Activated CD4-positive, alpha-beta T cell treated with anti-CD3 and anti-CD28 coated beads, Interleukin-2, amount 50 U/mL, for 16 hours (primary cell): Measurements from ENCODE around the gene TTLL7.

ENCODE experiments used
- DNase-seq: peaks from one replicate; pipeline ENCODE4 v3.0.0-alpha.2; 2020

TTLL7 gene

DNA sequence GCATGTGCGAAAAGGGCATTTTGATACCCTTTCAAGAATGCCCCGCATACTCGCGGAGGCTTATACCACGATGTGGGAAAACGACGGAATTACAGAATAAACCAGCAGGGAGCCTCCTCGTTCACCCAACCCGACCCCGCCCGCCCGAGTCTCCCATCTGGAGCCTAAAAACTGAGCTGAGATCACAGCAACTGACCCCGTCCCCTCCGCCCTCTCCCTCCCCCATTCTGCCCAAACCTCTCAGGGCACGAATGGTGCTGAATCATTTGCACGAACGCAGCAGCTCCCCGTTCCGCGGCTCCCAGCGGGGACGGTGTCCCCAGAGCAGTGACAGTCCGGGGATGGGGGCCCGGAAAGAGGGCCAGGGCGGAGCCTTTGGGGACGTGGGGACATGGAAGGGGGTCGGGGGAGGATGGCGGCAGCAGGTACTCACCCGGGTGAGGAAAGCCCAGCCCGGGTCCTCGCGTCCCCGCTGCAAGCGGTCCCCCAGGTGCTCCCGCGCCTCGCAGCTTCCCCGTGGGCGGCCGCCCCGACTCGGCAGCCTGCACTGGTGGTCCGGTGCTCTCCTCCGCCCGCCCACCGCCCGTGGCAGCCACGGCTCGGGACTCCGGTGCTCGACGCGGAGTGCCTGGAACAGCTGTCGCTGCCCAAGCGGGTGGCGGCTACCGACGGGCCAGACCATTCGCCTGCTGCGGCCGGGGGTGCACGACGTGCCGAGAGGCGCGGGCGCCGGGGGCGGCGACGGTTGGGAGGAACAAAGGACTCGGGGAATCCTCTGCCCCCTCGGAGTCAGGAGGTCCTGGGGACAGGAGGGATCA, at the start of gene TTLL7:
TTLL7 (minus strand) TSS at position 635 of the 818 bp plus-strand sequence. CDS start 46,921 bp downstream, outside the sequence.
- DNase-seq = peak; percentile 63

- DNase-seq = no peak
These were observed 43.5 kb upstream of the TTLL7 start for GRCh38 chr1:84042461-84042860.

DNA sequence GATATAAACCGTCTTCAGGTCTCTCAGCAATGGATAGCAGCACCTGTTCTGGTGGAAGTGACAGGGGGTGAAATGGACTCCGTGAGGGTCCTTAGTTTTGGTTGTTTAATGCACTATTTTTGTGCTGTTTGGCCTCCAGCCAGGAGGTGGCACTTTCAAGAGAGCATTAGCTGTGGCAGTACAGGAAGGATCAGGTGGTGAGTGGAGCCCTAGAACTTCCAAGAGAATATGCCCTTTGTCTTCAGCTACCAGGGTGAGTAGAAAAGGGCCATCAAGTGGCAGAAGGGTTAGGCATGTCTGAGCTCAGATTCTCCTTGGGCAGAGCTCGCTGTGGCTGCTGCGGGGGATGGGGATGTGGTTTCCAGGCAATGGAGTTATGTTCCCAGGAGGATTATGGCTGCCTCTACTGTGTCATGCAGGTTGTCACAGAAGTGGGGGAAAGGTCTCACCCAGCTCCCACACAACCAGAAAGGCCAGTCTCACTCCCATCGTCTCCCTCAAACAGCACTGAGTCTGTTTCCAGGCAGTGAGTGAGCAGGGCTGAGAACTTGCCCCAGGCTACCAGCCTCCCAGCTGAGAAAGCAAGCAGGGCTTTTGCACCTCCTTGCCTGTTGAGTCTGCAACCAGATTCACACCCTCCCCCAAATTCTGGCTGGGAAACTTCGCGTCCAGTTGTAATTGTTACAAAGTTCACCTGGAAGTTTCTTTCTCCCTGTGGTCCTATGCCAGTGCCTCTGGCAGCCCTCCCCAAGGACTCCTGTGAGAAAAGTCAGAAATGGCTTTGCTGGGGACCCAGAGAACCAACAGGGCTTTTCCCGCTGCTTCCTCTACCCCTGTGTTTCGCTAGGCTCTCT, 39.1 kb upstream of the TTLL7 start:
- no peak for DNase-seq

GRCh38 chr1:84031802-84032327, 32.9 kb upstream of the TTLL7 start:
- DNase-seq = no peak

DNA sequence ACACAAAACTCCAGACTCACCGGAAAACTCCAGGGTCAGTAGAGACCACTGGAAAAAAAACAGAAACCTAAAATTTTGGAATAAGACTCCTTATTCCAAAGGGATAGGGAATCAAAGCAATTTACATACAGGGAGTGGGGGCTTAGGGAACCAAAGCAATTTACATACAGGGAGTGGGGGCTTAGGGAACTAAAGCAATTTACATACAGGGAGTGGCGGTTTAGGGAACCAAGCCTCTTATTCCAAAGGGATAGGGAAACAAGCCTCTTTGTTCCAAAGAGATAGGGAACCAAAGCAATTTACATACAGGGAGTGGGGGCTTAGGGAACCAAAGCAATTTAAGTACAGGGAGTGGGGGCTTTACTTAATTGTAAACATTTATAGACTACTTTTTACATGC, 28.4 kb upstream of the TTLL7 start:
- DNase-seq = no peak

GRCh38 chr1:84025966-84026365, 27.0 kb upstream of the TTLL7 start:
- DNase-seq = no peak

DNA sequence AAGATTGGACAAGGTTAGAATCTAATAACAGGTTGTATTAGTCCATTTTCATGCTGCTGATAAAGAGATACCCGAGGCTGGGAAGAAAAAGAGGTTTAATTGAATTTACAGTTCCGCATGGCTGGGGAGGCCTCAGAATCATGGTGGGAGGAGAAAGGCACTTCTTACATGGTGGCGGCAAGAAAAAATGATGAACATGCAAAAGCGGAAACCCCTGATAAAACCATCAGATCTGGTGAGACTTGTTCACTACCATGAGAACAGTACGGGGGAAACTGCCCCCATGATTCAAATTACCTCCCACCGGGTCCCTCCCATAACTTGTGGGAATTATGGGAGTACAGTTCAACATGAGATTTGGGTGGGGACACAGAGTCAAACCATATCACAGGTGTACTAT, 22.9 kb upstream of the TTLL7 start:
- no peak for DNase-seq

DNA sequence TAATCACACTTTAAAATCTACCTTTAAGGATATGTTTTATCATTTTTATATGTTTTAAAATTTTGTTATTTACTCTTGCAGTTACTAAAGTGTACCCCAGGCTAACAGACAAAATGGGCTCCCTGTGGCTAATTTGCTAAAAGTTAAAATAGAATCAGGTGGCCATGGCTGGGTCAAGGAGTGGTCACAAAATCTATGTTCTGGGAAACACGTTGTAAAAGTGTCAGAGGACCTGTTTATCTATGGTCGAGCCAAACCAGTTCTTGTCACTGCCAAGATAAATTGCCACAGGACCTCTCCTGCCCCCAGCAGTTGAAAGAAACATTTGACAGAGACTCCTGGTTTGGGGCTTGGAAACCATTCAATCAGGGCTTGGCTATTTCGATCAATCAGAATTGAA, 21.2 kb upstream of the TTLL7 start:
- no peak for DNase-seq

DNA sequence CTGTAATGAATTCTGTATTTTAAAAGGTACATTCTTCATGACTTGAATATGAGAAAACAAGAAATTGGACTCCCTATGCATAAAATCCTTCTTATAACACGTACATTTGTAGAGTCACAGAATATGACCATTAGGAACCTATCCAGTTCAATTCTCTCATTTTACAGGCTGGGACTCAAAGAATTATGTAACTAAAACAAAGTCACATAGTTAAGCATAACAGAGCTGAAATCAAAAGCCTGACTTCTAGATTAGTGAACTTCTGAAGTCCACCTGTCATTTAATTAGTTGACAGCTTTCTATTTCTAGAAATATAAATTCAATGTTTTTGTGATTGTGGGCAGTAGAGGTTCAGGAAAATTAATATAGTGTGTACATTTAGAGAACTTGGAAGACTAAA, 20.3 kb upstream of the TTLL7 start:
- DNase-seq = no peak

DNA sequence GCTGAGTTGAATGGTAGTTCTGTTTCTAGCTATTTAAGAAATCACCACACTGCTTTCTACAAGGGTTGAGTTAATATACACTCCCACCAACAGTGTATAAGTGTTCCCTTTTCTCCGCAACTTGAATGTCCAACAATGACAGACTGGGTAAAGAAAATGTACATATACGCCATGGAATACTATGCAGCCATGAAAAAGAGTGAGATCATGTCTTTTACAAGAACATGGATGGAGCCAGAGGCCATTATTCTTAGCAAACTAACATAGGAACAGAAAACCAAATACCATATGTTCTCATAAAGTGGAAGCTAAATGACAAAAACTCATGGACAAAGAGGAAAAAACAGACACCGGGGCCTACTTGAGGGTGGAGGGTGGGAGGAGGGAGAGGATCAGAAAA, 14.8 kb upstream of the TTLL7 start:
- DNase-seq = no peak

- DNase-seq = no peak
These were observed 13.1 kb upstream of the TTLL7 start for GRCh38 chr1:84012018-84012417.

GRCh38 chr1:84010136-84010535, 11.2 kb upstream of the TTLL7 start:
- DNase-seq = no peak

DNA sequence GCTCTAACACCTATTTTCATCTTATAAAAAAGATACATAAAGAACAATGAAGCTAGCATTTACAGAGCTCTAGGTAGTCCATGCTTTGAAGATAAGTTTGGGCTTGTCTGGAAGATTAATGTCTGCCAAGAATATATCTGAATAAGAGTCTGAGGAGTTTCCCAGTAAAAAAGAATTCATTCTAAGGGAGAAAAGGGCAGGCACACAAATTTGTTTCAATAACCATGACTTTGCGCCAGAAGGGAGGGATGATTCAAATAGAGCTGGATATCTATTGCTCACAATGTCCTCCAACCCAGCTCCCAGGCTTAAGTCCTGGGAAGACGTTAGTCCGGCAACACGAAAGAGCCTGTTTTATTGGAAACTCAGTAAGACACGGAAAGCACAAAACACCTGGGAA, 9.7 kb upstream of the TTLL7 start:
- DNase-seq = no peak

GRCh38 chr1:84006591-84006990, 7.7 kb upstream of the TTLL7 start:
- DNase-seq = no peak

GRCh38 chr1:84001501-84001900, 2.6 kb upstream of the TTLL7 start:
- no peak for DNase-seq

DNA sequence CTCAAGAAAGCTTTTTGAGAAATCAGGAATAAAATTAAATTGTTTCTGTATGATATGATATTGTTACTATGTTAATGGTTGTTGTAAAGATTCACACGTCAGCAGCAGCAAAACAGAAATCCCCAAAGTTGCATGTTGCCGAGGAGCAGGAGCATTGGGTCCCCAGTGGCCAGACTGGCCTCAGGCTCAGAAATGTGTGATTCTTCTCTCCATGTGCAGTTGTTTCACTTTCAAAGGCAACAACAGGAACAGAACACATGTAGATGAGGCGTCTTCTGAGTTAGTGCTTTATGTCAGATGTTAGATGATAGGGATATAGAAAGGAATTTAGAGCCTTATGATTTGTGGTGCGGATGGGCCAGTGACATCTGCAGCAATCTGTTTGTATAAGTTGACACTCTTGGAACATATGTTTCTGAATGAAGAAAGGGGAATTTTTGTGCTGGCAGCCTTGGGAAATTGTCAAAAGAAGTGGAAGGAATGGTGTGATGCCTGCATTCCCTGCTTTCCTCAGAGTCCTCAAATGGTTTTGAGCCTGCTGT, 2.1 kb upstream of the TTLL7 start:
- DNase-seq = no peak

- DNase-seq = no peak
These were observed 1.4 kb upstream of the TTLL7 start for GRCh38 chr1:84000196-84000885.

DNA sequence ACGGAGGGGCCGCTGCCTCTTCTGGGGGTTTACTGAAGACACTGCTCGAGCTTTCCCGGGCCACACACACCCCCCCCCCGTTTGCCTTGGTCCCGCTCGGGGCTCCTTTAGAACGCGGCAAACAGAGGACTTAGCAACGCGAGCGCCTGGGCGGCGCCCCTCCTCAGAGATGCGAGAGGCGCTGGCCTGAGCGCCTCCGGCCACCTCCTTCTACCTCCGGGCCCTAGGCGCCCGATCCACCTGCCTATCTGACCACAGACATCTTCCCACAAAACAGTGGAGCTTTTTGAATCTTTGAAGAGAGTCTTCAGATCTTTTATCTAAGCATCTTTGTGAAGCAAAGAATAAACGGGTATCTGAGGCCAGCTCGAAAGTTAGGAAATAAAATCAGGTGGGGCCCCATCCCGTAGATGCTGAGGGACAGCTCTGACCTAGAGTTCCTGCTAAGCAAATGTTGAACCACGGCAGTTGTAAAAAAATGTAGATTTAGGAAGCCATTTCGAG, 436 bp upstream of the TTLL7 start:
- DNase-seq = peak; percentile 61

DNA sequence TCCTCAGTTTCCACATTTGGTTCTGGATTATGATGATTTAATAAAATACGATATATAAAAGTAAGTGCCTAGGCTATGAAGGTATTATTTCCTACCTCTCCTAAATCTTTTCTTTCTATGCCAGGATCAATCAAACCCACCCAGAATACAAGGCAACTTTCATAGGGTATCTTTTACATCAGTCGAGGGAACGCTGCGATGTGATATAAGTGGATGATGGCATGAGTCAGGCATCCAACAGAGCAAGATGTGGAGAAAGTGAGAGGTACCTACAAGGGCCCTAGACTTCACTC, 781 bp downstream of the TTLL7 start:
- DNase-seq = no peak

DNA sequence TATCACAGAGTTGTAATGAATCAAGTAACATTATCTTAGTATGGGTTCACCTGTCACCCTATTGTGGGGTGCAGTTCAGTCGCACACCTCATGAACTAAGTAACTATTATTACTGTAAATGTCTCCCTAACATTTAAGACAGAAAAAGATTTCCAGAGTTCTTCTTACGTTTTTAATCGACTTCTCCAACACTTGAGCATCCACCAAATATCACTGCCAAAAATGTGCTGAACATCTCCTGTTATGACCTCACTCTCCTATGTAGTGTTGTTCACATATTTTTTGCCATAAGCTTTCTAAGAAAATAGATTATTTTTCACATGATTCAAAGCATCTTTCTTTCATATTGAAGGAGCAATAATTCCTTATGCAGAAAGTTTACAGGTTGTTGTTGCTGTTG, 1.3 kb downstream of the TTLL7 start:
- DNase-seq = no peak

- no peak for DNase-seq
These were observed 2.3 kb downstream of the TTLL7 start for GRCh38 chr1:83996621-83997020.

DNA sequence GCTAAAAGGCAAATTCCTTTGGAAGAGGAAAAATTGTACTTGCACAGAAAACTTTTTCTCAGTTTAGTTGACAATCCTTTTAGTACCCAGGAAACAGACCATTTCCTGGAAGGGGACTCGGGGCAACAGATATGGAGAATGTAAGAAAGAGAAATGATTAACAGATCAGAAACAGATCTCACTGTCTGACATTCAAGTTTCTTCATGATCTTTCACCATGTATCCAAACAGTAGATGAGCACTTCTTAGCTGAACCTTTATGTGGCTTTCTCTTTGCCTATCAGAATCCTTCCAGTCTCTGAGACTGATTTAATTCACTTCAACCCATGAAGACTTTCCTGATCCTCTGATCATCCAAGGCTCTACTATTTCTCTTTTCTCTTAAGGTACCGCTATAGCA, 2.7 kb downstream of the TTLL7 start:
- DNase-seq = no peak

GRCh38 chr1:83995649-83996048, 3.3 kb downstream of the TTLL7 start:
- DNase-seq = no peak
